Gastrocnemius medialis (tissue), 4 donors: ENCODE results near the gene FGFR3.

Experiments used
- CTCF ChIP-seq, 5 experiments: fragments of 450-650 bp in 3 of 5; fragments of 200-600 bp in 2 of 5; sonication (generic) in 2 of 5; IDR thresholded peaks in 4 of 5; conservative IDR thresholded peaks in 1 of 5; 1 replicate in 4 of 5; 2 replicates in 1 of 5; pipeline ENCODE4 v1.5.1; 2016 to 2019; ENCODE audit warnings: antibody characterized with exemption in 5 of 5, mild to moderate bottlenecking in 3 of 5, moderate library complexity in 3 of 5
- POLR2A ChIP-seq, 2 donors: fragments of 450-650 bp; IDR thresholded peaks; one replicate each; pipeline ENCODE4 v1.6.1; 2017; ENCODE audit warnings: antibody characterized with exemption in 2 of 2, mild to moderate bottlenecking in 2 of 2, moderate library complexity in 2 of 2

GRCh38 chr4:1833307-1834046 is 40.4 kb downstream of the FGFR3 start:
- TF ChIP-seq CTCF (IDR thresholded peaks at IDR 0.05 in 4 of 5, conservative IDR thresholded peaks at IDR 0.05 in 1 of 5) (no peak), POLR2A (IDR thresholded peaks at IDR 0.05) (no peak)
